ENCODE results near the gene LCN10. TPM values are rescaled to one million over a fixed set of nuclear protein-coding genes. Genes with fewer than 3 reads are reported as not detected.
"Not testable (repeated sequence)": the region's sequence is repeated elsewhere in the genome, so short reads cannot be mapped to it uniquely, and the experiment has no call there.

LCN10 gene
- total RNA-seq, 4 donors from 2014 or later: 0.96 to 33.6 (median 3.3) TPM

DNA sequence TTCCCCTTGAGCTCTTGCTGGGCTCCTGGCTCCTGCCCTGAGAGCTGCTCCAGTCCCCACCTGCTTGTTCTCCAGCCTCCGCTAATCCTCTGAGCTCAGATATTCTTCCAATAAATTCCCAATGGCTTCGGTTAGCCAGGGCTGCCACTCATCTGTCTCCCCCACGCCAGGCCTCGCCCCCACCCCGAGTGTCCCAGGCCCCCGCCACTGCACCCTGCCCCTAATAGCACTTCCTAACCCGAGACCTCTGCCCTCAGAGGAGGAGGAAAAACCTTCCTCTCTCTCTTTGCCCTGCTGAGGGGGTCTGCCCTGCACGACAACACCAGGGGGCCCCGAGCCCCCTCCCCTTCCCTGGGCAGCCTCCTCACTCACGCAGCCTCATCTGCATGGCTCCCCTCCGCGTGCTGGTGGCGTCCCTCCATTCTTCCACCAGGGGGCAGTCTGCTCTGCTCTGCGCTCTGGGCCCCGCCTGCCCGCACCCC is 27.0 kb upstream of the LCN10 start:
- no peak overlapping the region for H3K27ac ChIP-seq
- in situ Hi-C loops (cut with MboI; ENCODE audit: low pct_ligation_motif_present in 1 of 4, low pct_unique_long_range_greater_than_20kb in 1 of 4, low sequenced_read_pairs in 3 of 4): no loop called here
- H3K4me1 ChIP-seq: peaks cover 0 to 8% (median 3%) of the 10 kb centered on the region in 4 donors
- 0 to 13% methylated on average over 2 to 12 of the region's 16 CpGs for WGBS, 2 donors (ENCODE audit: low coverage in 1 of 2)
- peaks cover 32% of the 10 kb centered on the region for H3K27me3 ChIP-seq
- DNase-seq: peak; percentile 60
- intact Hi-C loops (cut with DNase I; ENCODE audit: low total_unique reads): no loop called here
- no peaks in the 10 kb centered on the region for H3K9me3 ChIP-seq
- no peaks in the 10 kb centered on the region for H3K36me3 ChIP-seq
- TF ChIP-seq POLR2A (IDR thresholded peaks at IDR 0.05): no peak
- TF ChIP-seq, protein P1, sequence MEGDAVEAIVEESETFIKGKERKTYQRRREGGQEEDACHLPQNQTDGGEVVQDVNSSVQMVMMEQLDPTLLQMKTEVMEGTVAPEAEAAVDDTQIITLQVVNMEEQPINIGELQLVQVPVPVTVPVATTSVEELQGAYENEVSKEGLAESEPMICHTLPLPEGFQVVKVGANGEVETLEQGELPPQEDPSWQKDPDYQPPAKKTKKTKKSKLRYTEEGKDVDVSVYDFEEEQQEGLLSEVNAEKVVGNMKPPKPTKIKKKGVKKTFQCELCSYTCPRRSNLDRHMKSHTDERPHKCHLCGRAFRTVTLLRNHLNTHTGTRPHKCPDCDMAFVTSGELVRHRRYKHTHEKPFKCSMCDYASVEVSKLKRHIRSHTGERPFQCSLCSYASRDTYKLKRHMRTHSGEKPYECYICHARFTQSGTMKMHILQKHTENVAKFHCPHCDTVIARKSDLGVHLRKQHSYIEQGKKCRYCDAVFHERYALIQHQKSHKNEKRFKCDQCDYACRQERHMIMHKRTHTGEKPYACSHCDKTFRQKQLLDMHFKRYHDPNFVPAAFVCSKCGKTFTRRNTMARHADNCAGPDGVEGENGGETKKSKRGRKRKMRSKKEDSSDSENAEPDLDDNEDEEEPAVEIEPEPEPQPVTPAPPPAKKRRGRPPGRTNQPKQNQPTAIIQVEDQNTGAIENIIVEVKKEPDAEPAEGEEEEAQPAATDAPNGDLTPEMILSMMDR (IDR thresholded peaks at IDR 0.05): peak; percentile 44 to 62 (median 48)
- H3K4me3 ChIP-seq: no peak overlapping the region

- Histone ChIP-seq H3K4me1 (peaks cover 0 to 11% (median 6%) of the 10 kb centered on the region in 4 donors), H3K27me3 (peaks cover 61% of the 10 kb centered on the region)
- TF ChIP-seq, protein P1 (IDR thresholded peaks at IDR 0.05): peak in 4 of 5 experiments; percentile 30 to 48 (median 39)
- H3K36me3 ChIP-seq; H3K4me3 ChIP-seq; H3K9me3 ChIP-seq; intact Hi-C loops (cut with DNase I; ENCODE audit: low total_unique reads); H3K27ac ChIP-seq; in situ Hi-C loops (cut with MboI; ENCODE audit: low pct_ligation_motif_present in 1 of 4, low pct_unique_long_range_greater_than_20kb in 1 of 4, low sequenced_read_pairs in 3 of 4): not testable (repeated sequence)
- 24 to 80% methylated on average over 1 to 18 of the region's 18 CpGs for WGBS, 2 donors (ENCODE audit: low coverage in 1 of 2)
- DNase-seq: peak; percentile 74
Observed at GRCh38 chr9:136766410-136767120, 23.8 kb upstream of the LCN10 start.

- intact Hi-C loops (cut with DNase I; ENCODE audit: low total_unique reads); H3K9me3 ChIP-seq; DNase-seq; in situ Hi-C loops (cut with MboI; ENCODE audit: low pct_ligation_motif_present in 1 of 4, low pct_unique_long_range_greater_than_20kb in 1 of 4, low sequenced_read_pairs in 3 of 4); H3K4me3 ChIP-seq; H3K36me3 ChIP-seq; H3K27ac ChIP-seq: not testable (repeated sequence)
- WGBS, 2 donors (ENCODE audit: low coverage in 1 of 2): 49 to 59% methylated on average over 7 to 14 of the region's 14 CpGs
- Histone ChIP-seq H3K4me1 (peaks cover 0 to 11% (median 6%) of the 10 kb centered on the region in 4 donors), H3K27me3 (peaks cover 61% of the 10 kb centered on the region)
Observed at GRCh38 chr9:136765745-136766409, 23.1 kb upstream of the LCN10 start.

DNA sequence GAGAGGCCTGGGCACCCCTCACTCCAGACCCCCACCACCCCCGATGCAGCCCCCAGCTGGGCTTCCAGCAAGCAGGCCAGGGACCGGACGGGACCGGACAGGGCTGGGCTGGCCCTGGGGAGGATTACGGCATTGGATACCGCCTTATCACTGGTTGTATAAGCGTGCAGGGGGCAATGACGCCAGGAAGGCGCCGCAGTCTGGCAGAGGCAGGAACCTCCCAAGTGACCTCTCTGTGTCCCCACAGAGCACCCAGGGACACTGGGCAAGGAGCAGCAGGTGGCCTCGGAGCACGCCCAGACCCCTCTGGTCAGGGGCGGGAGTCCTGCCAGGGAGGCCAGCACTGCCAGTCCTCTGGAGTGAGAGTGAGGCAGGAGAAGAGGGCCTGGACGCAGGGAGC is 22.3 kb upstream of the LCN10 start:
- DNase-seq: no peak
- in situ Hi-C loops (cut with MboI; ENCODE audit: low pct_ligation_motif_present in 1 of 4, low pct_unique_long_range_greater_than_20kb in 1 of 4, low sequenced_read_pairs in 3 of 4): no loop called here
- 49% methylated on average over 9 of the region's 14 CpGs; no CpG with 5 or more reads in 1 of the 2 donors for WGBS, 2 donors (ENCODE audit: low coverage in 1 of 2)
- intact Hi-C loops (cut with DNase I; ENCODE audit: low total_unique reads): no loop called here
- no peaks in the 10 kb centered on the region for H3K9me3 ChIP-seq
- H3K27me3 ChIP-seq: peaks cover 63% of the 10 kb centered on the region
- no peak overlapping the region for H3K4me3 ChIP-seq
- no peak overlapping the region for H3K27ac ChIP-seq
- TF ChIP-seq POLR2AphosphoS5 (IDR thresholded peaks at IDR 0.05): no peak
- TF ChIP-seq POLR2A (IDR thresholded peaks at IDR 0.05): no peak
- TF ChIP-seq, protein P1 (IDR thresholded peaks at IDR 0.05): no peak
- no peaks in the 10 kb centered on the region for H3K36me3 ChIP-seq
- H3K4me1 ChIP-seq: peaks cover 0 to 11% (median 6%) of the 10 kb centered on the region in 4 donors

Data from transverse colon (tissue), 4 donors.